ENCODE measurements around the gene STK4. TPM values are rescaled to one million over a fixed set of nuclear protein-coding genes. Genes with fewer than 3 reads are reported as not detected.

STK4 gene
- total RNA-seq, 1 experiment from 2014 or later = 52.7 TPM

- Histone ChIP-seq H3K4me3 (ENCODE audit: low read depth, low read length, poor library complexity, severe bottlenecking) (no peak overlapping the region), H3K36me3 (ENCODE audit: insufficient read depth, low read length, poor library complexity, severe bottlenecking) (no peaks in the 10 kb centered on the region), H3K9me3 (ENCODE audit: low read depth, low read length, poor library complexity, severe bottlenecking) (no peaks in the 10 kb centered on the region), H3K4me1 (ENCODE audit: insufficient read depth, low read length, poor library complexity, severe bottlenecking) (no peaks in the 10 kb centered on the region), H3K27ac (ENCODE audit: low read depth, low read length, poor library complexity, severe bottlenecking) (no peak overlapping the region), H3K27me3 (replicated peaks; ENCODE audit: insufficient read depth, low read depth, low read length, poor library complexity) (no peaks in the 10 kb centered on the region)
- TF ChIP-seq EZH2 (IDR thresholded peaks at IDR 0.05; ENCODE audit: borderline replicate concordance, low read depth, low read length, poor library complexity, severe bottlenecking) (no peak), CTCF (conservative IDR thresholded peaks at IDR 0.05; ENCODE audit: low read depth, low read length) (peak; percentile 74)
- POLR2A ChIA-PET (ENCODE audit: low non-redundant PET) = no interaction called here
- no TSS peak for BruUV-seq (replicated peaks)
- intact Hi-C loops (cut with micrococcal nuclease; ENCODE audit: unreplicated experiment) = no loop called here
- DNase-seq (ENCODE audit: low spot score) = peak; percentile 23
- CTCF ChIA-PET = interaction anchor here (0.5 to 3.4 kb wide), 7 partner anchors 27 to 118 kb away, joined by 3 to 26 read pairs (median 4); no protein-coding TSS in a partner anchor
Observed at GRCh38 chr20:45111799-45112471, 145.6 kb downstream of the STK4 start.

GRCh38 chr20:45112754-45113153 lies 146.4 kb downstream of the STK4 start:
- Histone ChIP-seq H3K9me3 (ENCODE audit: low read depth, low read length, poor library complexity, severe bottlenecking) (no peaks in the 10 kb centered on the region), H3K27ac (ENCODE audit: low read depth, low read length, poor library complexity, severe bottlenecking) (no peak overlapping the region), H3K4me1 (ENCODE audit: insufficient read depth, low read length, poor library complexity, severe bottlenecking) (no peaks in the 10 kb centered on the region), H3K27me3 (replicated peaks; ENCODE audit: insufficient read depth, low read depth, low read length, poor library complexity) (no peaks in the 10 kb centered on the region), H3K4me3 (ENCODE audit: low read depth, low read length, poor library complexity, severe bottlenecking) (no peak overlapping the region), H3K36me3 (ENCODE audit: insufficient read depth, low read length, poor library complexity, severe bottlenecking) (no peaks in the 10 kb centered on the region)
- no peak for TF ChIP-seq EZH2 (IDR thresholded peaks at IDR 0.05; ENCODE audit: borderline replicate concordance, low read depth, low read length, poor library complexity, severe bottlenecking)
- no peak for TF ChIP-seq CTCF (conservative IDR thresholded peaks at IDR 0.05; ENCODE audit: low read depth, low read length)
- intact Hi-C loops (cut with micrococcal nuclease; ENCODE audit: unreplicated experiment) = no loop called here
- no TSS peak for BruUV-seq (replicated peaks)
- CTCF ChIA-PET = interaction anchor here (0.7 to 3.4 kb wide), 3 partner anchors 69 to 117 kb away, joined by 3 to 26 read pairs (median 4); no protein-coding TSS in a partner anchor
- POLR2A ChIA-PET (ENCODE audit: low non-redundant PET) = no interaction called here
- no peak for DNase-seq (ENCODE audit: low spot score)

- Histone ChIP-seq H3K4me3 (ENCODE audit: low read depth, low read length, poor library complexity, severe bottlenecking) (no peak overlapping the region), H3K36me3 (ENCODE audit: insufficient read depth, low read length, poor library complexity, severe bottlenecking) (no peaks in the 10 kb centered on the region), H3K27me3 (replicated peaks; ENCODE audit: insufficient read depth, low read depth, low read length, poor library complexity) (peaks cover 6% of the 10 kb centered on the region), H3K27ac (ENCODE audit: low read depth, low read length, poor library complexity, severe bottlenecking) (no peak overlapping the region), H3K9me3 (ENCODE audit: low read depth, low read length, poor library complexity, severe bottlenecking) (no peaks in the 10 kb centered on the region), H3K4me1 (ENCODE audit: insufficient read depth, low read length, poor library complexity, severe bottlenecking) (no peaks in the 10 kb centered on the region)
- intact Hi-C loops (cut with micrococcal nuclease; ENCODE audit: unreplicated experiment) = no loop called here
- BruUV-seq (replicated peaks) = no TSS peak
- POLR2A ChIA-PET (ENCODE audit: low non-redundant PET) = no interaction called here
- no peak for DNase-seq (ENCODE audit: low spot score)
- CTCF ChIA-PET = no interaction called here
- no peak for TF ChIP-seq EZH2 (IDR thresholded peaks at IDR 0.05; ENCODE audit: borderline replicate concordance, low read depth, low read length, poor library complexity, severe bottlenecking)
- no peak for TF ChIP-seq CTCF (conservative IDR thresholded peaks at IDR 0.05; ENCODE audit: low read depth, low read length)
Observed at GRCh38 chr20:45113865-45114264, 147.6 kb downstream of the STK4 start.
